Esophagus squamous epithelium (tissue), 5 donors: ENCODE data around the gene ABHD17A. TPM values are rescaled to one million over a fixed set of nuclear protein-coding genes. Genes with fewer than 3 reads are reported as not detected.

Experiments
- DNase-seq: peaks from one replicate; lab custom pipeline; 2025; lab: John Stamatoyannopoulos, UW
- H3K27ac ChIP-seq, 4 donors: fragments of 200-600 bp; sonication (generic); one replicate each; pipeline ENCODE4 v1.5.1; 2016 to 2019; ENCODE audit warnings: mild to moderate bottlenecking in 1 of 4
- H3K27me3 ChIP-seq, 4 donors: fragments of 200-600 bp; sonication (generic); 1 replicate in 3 of 4; 2 replicates in 1 of 4; pipeline versions ENCODE4 v1.5.1 to v1.6.0; 2017 to 2021; ENCODE audit warnings: antibody characterized with exemption in 1 of 4
- H3K36me3 ChIP-seq, 3 donors: fragments of 200-600 bp; sonication (generic); one replicate each; pipeline ENCODE4 v1.5.1; 2016 to 2019
- H3K4me1 ChIP-seq, 3 donors: fragments of 200-600 bp; sonication (generic); one replicate each; pipeline ENCODE4 v1.5.1; 2017 to 2019
- H3K4me3 ChIP-seq, 4 donors: fragments of 200-600 bp; sonication (generic); 1 replicate in 3 of 4; 2 replicates in 1 of 4; pipeline ENCODE4 v1.5.1; 2016 to 2019; ENCODE audit warnings: mild to moderate bottlenecking in 2 of 4, moderate library complexity in 1 of 4
- H3K9me3 ChIP-seq, 3 donors: fragments of 200-600 bp; sonication (generic); one replicate each; pipeline ENCODE4 v1.5.1; 2016 to 2019
- CTCF ChIP-seq, 6 experiments: fragments of 450-650 bp in 4 of 6; fragments of 200-600 bp in 2 of 6; sonication (generic) in 2 of 6; IDR thresholded peaks; one replicate each; pipeline ENCODE4 v1.5.1; 2016 to 2019; ENCODE audit warnings: antibody characterized with exemption in 6 of 6, mild to moderate bottlenecking in 4 of 6, moderate library complexity in 4 of 6
- POLR2A ChIP-seq, 4 donors: fragments of 450-650 bp; IDR thresholded peaks; one replicate each; pipeline ENCODE4 v1.6.1; 2017; ENCODE audit warnings: antibody characterized with exemption in 4 of 4, mild to moderate bottlenecking in 4 of 4, moderate library complexity in 3 of 4
- WGBS, 2 donors: methylation state at CpG; one replicate each; pipeline ENCODE4 v1.1.5; 2018; 5-methylcytosine and 5-hydroxymethylcytosine counted together
- intact Hi-C: fragments of 100-400 bp; cut with DNase I; formaldehyde crosslinking; loops from one replicate; pipeline ENCODE4 v1.15.0; 2022
- total RNA-seq, 4 donors: library from RNA; depleted of rRNA; stranded (reverse); fragments of >200 nt; gene quantifications; one replicate each; pipeline ENCODE4 v1.1.0, GENCODE V29; 2016
- donor health status: DM: yes; HTN: yes; CAD: no.

ABHD17A gene
- total RNA-seq, 4 donors from 2014 or later: 78.4 to 91.7 (median 82.9) TPM

GRCh38 chr19:1843116-1843515, 42.2 kb downstream of the ABHD17A start:
- H3K27me3 ChIP-seq: no peaks in the 10 kb centered on the region
- intact Hi-C loops: no loop called here
- H3K4me1 ChIP-seq: peaks cover 70 to 96% (median 74%) of the 10 kb centered on the region in 3 donors
- H3K27ac ChIP-seq: peak overlapping the region; percentile 18 to 64 (median 59)
- H3K36me3 ChIP-seq: peaks cover 0 to 48% (median 7%) of the 10 kb centered on the region in 3 donors
- no peaks in the 10 kb centered on the region for H3K9me3 ChIP-seq
- TF ChIP-seq CTCF (IDR thresholded peaks at IDR 0.05): no peak
- no peak for TF ChIP-seq POLR2A (IDR thresholded peaks at IDR 0.05)
- 0 to 61% methylated on average over 1 to 3 of the region's 22 CpGs for WGBS, 2 donors
- H3K4me3 ChIP-seq: peak overlapping the region in 1 of 4 donors; percentile 35
- no peak for DNase-seq

- Histone ChIP-seq H3K9me3 (no peaks in the 10 kb centered on the region), H3K4me3 (peak overlapping the region in 2 of 4 donors; percentile 19 to 33), H3K27ac (peak overlapping the region in 3 of 4 donors; percentile 35 to 64 (median 47)), H3K27me3 (no peaks in the 10 kb centered on the region), H3K36me3 (peaks cover 0 to 48% (median 7%) of the 10 kb centered on the region in 3 donors), H3K4me1 (peaks cover 65 to 98% (median 72%) of the 10 kb centered on the region in 3 donors)
- 80 to 86% methylated on average over 12 to 15 of the region's 35 CpGs for WGBS, 2 donors
- intact Hi-C loops: no loop called here
- TF ChIP-seq CTCF (IDR thresholded peaks at IDR 0.05) (no peak), POLR2A (IDR thresholded peaks at IDR 0.05) (no peak)
- no peak for DNase-seq
Measured at GRCh38 chr19:1841209-1841924, 43.9 kb downstream of the ABHD17A start.

- H3K27ac ChIP-seq: peak overlapping the region in 3 of 4 donors; percentile 35 to 64 (median 47)
- H3K4me1 ChIP-seq: peaks cover 58 to 98% (median 64%) of the 10 kb centered on the region in 3 donors
- no peaks in the 10 kb centered on the region for H3K27me3 ChIP-seq
- DNase-seq: no peak
- WGBS, 2 donors: 81% methylated on average over 3 to 6 of the region's 22 CpGs
- intact Hi-C loops: no loop called here
- H3K36me3 ChIP-seq: peaks cover 0 to 40% (median 7%) of the 10 kb centered on the region in 3 donors
- TF ChIP-seq CTCF (IDR thresholded peaks at IDR 0.05) (no peak), POLR2A (IDR thresholded peaks at IDR 0.05) (no peak)
- H3K9me3 ChIP-seq: no peaks in the 10 kb centered on the region
- peak overlapping the region in 2 of 4 donors; percentile 19 to 33 for H3K4me3 ChIP-seq
Measured at GRCh38 chr19:1840541-1841115, 44.7 kb downstream of the ABHD17A start.

GRCh38 chr19:1839658-1840540, 45.4 kb downstream of the ABHD17A start:
- TF ChIP-seq POLR2A (IDR thresholded peaks at IDR 0.05): no peak
- TF ChIP-seq CTCF (IDR thresholded peaks at IDR 0.05): no peak
- peak overlapping the region in 3 of 4 donors; percentile 35 to 64 (median 47) for H3K27ac ChIP-seq
- no peaks in the 10 kb centered on the region for H3K9me3 ChIP-seq
- 74% methylated on average over 7 to 10 of the region's 25 CpGs for WGBS, 2 donors
- peaks cover 51 to 98% (median 57%) of the 10 kb centered on the region in 3 donors for H3K4me1 ChIP-seq
- H3K27me3 ChIP-seq: no peaks in the 10 kb centered on the region
- no peak for DNase-seq
- H3K36me3 ChIP-seq: peaks cover 0 to 35% (median 7%) of the 10 kb centered on the region in 3 donors
- intact Hi-C loops: no loop called here
- H3K4me3 ChIP-seq: no peak overlapping the region
